UCSD-AML1 (cell line): ENCODE results near the gene RANBP10.

Source experiments
- DNase-seq: peaks from one replicate; lab custom pipeline; 2025; ENCODE audit not compliant: unreplicated experiment; lab: John Stamatoyannopoulos, UW

Gene RANBP10

GRCh38 chr16:67749436-67750078 is 56.8 kb downstream of the RANBP10 start:
- DNase-seq: no peak

GRCh38 chr16:67748834-67749233 is 57.5 kb downstream of the RANBP10 start:
- DNase-seq: no peak

GRCh38 chr16:67746846-67747245 is 59.5 kb downstream of the RANBP10 start:
- no peak for DNase-seq

GRCh38 chr16:67741118-67741517 is 65.2 kb downstream of the RANBP10 start:
- no peak for DNase-seq

- DNase-seq: no peak
Observed at GRCh38 chr16:67740391-67740790, 66.0 kb downstream of the RANBP10 start.

- DNase-seq: no peak
Observed at GRCh38 chr16:67736858-67737257, 69.5 kb downstream of the RANBP10 start.

- no peak for DNase-seq
Observed at GRCh38 chr16:67734731-67735201, 71.6 kb downstream of the RANBP10 start.

GRCh38 chr16:67733734-67734470 is 72.5 kb downstream of the RANBP10 start:
- no peak for DNase-seq

GRCh38 chr16:67731753-67732095 is 74.6 kb downstream of the RANBP10 start:
- DNase-seq: no peak

- DNase-seq: no peak
Observed at GRCh38 chr16:67731071-67731752, 75.1 kb downstream of the RANBP10 start.

GRCh38 chr16:67730326-67730725 is 76.0 kb downstream of the RANBP10 start:
- DNase-seq: no peak

GRCh38 chr16:67729636-67730248 is 76.6 kb downstream of the RANBP10 start:
- DNase-seq: no peak

- DNase-seq: no peak
Observed at GRCh38 chr16:67727521-67728485, 78.6 kb downstream of the RANBP10 start.

GRCh38 chr16:67726106-67727034 is 80.0 kb downstream of the RANBP10 start:
- DNase-seq: no peak

GRCh38 chr16:67723911-67724305 is 82.5 kb downstream of the RANBP10 start:
- DNase-seq: no peak

- DNase-seq: no peak
Observed at GRCh38 chr16:67723151-67723910, 83.0 kb downstream of the RANBP10 start.

GRCh38 chr16:67720236-67720635 is 86.1 kb downstream of the RANBP10 start:
- no peak for DNase-seq

- DNase-seq: peak; percentile 32
Observed at GRCh38 chr16:67719778-67720144, 86.6 kb downstream of the RANBP10 start.
